DMS 273 (cell line): ENCODE measurements around the gene INF2.
A peak's percentile ranks its signal among the peaks of the same experiment; 100 is the strongest.

Experiments
- DNase-seq: peaks from one replicate; lab custom pipeline; 2025; ENCODE audit not compliant: unreplicated experiment; lab: John Stamatoyannopoulos, UW

Gene INF2

DNA sequence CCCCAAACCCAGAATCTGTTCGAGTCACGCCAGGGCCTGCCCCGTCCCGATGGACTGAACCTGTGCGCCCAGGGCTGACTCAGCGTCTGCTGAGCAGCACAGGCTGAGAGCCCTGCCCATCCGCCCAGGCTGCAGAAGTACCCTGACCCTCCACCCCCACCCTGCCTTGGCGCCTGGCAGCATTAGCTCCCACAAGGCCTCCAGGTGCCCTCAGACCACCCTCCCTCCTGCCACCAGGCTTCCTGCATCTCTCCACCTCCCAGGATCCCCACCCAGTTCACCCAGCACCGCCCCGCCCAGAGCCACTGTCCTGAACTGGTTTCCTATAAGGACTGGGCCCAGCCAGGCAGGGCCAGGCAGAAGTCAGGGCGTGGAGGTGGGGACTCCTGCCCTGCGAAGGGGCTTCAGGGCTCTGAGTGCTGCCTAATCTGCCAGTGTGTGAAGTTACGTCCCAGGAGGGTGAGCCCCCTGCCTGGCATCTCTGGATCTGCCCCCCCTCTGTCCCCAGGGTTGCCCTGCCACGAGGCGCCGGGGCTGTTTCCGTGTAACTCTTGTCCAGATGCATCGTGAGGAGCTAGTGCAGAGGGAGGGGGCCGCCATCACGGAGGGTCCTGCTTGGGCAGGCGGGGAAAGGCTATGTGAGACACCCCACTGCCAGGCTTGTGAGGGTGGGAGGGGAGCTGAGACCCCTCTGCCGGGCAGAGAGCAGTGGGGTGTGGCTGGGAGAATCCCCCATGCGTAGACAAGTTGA, 43.7 kb downstream of the INF2 start:
- no peak for DNase-seq

DNA sequence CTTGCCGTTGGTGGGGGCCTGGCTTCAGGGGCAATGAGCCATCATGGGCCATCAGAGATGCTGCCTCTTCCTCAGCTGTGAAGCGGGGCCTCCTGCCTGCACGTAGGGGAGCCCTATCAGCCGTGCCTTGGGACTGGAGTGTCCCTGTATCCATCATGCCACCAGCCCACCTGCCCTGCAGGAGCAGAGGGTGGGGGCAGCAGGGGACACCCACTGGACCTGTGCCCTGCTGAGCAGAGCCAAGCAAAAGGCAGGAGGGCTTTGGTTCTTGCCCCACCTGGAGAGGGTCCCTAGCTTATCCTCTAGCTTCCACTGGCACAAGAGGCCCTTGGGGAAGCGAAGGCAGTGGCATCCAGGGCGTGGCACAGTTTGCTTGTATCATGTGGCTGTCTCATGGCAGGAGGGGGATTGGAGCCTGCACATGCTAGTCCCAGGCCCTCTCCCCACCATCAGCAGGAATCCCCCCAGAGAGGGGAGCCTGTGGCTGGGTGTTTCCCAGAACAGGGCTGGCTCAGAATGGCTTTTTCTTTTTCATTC, 44.7 kb downstream of the INF2 start:
- no peak for DNase-seq

DNA sequence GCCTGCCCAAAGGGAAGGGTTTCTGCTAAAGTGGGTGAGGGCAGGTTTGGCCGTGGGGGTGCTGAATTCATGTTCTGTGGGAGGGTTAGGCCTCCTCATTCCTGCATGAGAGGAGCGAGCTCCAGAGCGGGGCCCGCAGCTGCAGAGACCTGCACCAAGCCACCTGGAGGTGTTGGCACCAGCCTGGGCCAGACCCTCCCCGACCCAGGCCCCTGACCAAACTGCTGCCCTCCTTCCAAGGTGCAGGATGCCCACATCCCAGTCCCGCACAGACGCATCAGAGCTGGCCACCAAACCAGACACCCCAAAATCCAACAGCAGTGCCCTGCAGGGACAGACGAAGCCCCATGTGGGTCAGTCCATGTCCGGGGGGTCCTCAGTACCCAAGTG, 45.2 kb downstream of the INF2 start:
- no peak for DNase-seq

DNA sequence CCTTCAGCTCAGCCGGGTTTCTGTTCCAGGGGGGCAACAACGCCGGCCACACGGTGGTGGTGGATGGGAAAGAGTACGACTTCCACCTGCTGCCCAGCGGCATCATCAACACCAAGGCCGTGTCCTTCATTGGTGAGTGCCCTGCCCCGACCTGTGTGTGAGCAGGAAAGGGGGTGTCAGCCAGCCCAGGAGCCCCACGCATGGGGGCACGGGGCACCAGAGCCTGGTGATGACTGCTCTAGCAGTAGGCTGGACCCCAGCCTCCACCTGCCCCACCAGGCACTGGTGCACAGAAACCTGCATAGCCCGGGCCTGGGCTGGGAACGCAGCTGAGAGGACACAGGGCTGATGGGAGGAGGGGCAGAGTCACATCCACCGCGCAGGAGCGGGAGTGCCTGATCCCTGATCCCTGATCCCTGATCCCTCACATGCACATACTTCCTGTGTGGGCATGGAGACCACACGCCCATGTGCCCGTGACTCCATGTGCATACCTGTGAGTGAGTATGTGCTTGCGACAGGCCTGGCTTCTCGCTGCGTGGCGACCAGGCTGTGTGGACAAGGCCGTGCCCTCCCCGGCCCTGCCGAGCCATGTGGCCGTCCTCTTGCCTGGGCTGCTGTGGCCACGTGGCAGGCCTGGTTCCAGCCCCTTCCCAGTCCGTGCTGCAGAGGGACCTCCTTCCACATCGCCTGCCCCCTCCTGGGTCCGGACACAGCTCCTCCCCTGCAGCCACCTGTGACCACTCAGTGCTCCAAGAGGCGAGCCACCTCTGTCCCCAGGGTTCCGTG, 45.8 kb downstream of the INF2 start:
- DNase-seq = no peak

DNA sequence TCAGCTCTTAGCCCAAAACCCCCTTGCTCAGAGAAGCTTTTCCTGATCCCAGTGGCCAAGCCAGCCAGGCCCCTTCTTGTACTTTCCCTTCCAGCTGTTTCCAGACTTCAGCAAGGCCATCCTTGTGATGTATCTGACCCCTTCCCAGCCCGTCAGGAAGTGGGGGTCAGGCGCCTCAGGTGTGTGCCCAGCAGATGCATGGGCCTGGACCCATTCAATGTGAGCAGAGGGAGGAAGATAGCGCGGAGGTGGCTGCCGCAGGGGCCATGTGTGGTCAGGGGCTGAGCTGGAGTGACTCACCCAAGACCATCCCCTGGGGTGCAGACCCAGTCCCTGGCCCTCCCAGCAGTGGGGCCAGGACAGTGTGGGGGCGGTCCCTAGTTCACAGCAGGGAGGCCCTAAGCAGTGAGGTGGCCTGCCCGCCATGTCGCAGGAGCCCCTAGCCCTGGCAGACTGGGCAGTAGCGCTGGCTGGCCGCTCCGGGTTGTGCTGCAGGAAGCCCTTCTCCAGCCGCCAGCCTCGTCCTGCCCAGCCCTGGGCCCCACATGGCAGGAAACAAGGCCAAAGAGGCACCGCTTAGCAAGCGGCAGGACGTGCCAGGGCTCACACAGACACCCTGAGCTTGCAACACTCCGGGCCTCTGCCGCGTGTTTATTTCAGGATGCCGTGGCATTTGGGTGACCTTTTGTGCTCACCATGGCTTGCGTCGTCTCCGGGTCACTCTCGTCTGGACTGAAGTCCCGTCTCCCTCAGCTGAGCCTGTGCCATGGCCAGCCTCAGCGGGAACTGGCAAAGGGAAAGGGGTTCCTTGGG, 46.6 kb downstream of the INF2 start:
- no peak for DNase-seq

DNA sequence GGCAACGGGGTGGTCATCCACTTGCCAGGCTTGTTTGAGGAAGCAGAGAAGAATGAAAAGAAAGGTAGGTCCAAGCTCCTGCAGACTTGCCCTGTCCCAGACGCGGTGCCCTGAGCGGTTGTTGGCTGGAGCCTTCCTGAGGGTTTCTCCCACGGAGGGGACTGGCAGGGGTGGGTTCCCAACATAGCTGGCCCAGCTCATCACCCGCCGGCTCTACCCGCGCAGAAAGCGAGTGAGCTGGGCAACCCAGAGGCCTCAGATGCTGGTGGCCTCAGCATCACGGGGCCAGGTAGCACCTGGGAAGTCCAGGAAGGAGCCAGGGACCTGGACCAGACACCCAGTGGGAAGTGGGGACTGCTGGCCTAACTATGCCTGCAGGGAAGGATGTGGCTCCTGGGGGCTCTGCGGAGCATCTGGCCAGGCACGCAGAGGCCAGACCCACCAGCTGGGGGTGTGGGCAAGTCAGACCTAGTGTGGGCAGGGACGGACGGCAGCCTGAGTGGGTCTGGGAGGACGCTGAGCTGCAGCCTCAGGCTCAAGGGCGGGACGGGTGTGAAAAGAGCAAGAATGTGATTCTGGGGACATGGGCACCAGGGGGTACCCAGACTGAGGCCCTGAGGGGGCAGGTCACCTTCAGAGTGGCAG, 49.1 kb downstream of the INF2 start:
- DNase-seq = no peak

DNA sequence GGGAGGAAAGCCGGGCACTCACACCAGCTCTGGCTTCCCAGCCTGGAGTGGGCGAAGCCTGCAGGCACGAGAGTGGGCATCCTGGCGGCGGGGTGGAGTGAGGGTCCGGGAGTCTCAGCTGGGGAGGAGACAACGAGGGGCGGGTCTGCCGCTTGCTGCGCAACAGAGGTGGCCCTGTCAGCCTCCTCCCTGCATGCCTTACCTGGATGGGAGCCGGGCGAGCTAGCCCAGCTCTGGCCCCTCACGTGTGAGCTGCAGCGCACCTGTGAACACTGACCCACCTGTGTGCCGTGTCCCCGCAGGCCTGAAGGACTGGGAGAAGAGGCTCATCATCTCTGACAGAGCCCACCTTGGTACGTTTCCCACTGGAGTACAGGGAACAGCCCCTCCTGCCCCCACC, 49.6 kb downstream of the INF2 start:
- no peak for DNase-seq

DNA sequence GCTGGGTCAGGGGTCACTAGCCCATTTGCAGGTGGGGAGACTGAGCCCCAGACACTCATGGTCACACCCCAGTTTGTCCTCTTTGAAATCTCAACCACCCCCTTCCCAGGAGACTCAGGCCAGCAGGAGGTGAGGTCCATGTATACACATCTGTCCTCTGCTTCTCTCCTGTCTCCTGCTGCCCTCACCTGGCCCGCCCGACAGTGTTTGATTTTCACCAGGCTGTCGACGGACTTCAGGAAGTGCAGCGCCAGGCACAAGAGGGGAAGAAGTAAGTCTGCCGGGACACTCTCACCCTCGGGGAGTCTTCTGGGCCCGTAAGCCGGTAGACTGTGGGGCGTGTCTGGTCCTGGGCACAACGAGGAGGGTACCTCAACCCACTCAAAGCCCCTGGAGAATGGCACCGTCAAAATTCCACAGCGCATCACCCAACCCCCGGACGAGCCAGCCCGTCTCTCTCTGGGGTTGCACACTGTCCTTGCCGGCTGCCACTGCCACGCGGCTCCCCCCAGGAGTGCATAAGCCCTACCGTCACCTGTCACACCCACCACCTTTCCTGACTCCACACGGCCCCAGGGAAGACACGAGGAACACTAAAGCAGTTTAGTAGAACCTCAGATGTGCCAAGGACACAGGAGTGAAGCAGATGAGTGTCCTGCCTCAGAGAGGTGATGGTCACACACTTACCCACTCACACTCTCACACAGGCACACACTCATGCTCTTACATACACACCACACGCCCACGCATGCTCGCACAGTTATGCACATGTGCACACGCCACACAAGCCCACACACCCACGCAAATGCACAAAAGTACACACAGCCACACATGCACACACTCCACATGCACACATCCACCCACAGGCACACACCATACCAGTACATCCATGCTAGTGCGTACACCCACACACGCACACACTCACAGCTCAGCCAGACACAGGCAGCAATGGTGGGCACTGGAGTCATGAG, 50.4 kb downstream of the INF2 start:
- DNase-seq = no peak

DNA sequence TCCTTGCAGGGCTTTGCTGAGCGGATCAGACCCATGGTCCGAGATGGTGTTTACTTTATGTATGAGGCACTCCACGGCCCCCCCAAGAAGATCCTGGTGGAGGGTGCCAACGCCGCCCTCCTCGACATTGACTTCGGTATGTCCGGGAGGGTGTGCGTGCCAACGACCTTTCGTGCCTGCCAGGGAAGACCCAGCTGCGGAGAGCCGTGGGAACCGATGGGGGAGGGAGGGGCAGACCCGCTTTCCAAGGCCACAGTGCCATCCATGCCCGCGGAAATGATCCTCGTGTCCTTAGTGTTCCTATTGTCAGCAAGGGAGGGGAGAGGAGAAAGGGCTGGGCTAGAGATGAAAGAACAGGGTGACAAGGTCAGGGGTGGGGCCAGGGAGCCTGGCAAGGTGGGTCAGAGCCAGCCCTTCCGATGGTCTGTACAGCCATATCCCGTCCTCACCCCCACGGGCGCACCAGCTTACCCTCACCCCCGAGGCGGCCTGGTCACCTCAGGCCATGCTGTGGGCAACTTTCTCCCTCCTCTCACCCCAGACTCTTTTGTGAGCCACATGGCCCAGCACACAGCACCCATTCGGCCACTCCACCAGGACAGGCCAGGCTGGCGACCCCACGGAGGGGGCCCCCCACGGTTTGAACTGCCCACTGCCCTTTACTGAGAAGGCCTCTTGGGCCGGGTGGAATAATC, 51.8 kb downstream of the INF2 start:
- no peak for DNase-seq

DNA sequence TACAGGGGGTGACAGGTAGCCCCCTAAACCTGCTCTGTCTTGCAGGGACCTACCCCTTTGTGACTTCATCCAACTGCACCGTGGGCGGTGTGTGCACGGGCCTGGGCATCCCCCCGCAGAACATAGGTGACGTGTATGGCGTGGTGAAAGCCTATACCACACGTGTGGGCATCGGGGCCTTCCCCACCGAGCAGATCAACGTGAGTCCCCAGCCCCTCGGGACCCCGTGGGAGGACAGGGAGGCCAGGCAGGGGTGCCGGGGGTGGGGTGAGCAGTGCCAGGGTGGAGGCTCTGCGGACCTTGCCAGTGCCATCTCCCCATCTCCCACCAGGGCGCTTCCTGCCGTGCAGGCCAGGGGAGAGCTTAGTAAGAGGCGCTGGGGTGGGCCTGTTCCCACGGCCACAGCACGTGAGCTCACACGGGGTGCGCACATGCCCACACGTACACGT, 52.4 kb downstream of the INF2 start:
- no peak for DNase-seq

DNA sequence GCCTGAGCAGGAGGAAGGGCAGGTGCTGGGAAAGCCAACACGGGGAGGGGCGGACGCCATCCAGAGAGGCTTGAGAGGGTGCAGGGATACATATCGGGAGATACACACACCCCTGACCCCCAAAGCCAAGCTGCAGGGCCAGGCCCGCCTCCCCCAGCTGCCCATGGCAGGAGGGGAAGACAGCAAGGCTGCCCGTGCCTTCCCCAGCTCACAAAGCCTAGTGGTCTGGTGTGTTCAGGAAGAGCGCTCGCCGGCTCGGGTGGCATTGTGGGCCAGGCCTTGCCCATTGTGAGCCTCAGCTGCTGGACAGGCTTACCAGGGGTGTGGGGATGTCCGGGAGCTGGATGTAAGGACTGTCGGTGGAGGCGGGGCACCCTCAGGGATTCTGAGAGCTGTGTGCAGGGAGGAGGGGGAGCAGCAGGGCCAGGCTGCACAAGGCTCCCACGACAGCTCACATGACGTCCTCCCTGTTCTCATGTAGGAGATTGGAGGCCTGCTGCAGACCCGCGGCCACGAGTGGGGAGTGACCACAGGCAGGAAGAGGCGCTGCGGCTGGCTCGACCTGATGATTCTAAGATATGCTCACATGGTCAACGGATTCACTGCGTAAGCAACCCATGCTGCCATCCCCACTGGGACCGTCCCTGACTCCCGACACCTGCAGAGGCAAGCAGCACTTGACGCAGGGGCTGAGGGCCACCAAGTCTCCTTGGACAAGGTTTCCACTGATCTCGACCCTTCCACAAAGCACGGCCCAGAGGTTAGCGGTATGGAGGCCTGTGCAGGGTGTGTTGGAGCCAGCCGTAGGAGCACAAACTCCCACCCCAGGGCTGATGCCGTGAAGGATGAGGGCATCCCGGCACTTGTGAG, 53.4 kb downstream of the INF2 start:
- no peak for DNase-seq

DNA sequence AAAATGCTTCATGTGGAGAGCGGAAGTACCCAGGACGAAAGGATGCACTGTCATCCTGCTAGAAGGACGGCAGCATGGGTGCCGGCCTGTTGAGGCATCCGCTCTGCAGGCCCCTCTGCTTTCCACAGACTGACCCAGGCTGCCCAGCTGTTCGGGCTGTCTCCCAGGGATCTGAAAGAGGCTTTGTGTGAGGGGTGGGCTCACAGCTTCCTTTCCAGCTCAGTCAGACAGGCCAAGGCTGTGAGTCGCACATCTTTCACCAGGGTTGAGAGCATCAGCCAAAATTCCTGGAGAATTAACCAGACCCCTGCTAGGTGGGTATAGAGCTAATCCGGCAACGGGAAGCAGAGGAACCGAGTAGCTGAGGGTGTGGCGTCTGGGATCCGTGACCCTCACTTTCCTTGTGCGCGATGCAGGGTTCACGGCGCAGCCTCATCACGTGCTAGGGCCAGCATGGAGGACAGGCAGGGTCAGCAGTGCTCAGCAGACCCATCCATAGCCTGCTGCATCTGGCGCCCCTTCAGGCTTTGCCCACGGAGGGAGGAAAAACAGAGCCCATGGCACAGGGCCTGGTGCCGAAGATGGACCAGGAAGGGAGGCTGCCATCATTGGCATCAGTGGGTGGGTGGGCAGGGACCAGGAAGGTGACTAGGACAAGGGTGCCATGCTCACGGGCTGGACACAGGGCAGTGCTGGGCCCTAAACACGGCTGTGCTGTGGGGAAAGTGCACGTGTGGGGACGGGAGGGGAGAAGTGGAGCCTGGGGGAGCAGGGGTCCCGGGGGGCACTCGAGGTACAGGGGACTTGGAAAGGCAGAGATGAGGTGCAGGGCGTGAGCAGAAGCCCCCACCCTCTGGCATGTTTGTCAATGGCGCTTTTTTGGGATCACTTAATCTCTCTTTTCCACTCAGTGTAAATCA, 54.3 kb downstream of the INF2 start:
- no peak for DNase-seq

DNA sequence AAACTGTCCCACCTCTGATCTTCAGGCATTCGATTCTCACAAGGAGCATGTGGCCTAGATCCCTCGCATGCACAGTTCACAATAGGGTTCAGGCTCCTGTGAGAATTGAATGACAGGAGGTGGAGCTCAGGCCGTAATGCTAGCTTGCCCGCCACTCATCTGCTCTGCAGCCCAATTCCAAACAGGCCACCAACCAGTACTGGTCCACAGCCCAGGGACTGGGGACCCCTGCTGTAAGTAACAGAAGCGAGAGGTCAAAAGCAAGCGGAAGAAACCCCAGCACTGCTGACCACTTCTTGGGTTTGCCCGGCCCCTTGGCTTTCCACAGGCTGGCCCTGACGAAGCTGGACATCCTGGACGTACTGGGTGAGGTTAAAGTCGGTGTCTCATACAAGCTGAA, 55.1 kb downstream of the INF2 start:
- DNase-seq = no peak

DNA sequence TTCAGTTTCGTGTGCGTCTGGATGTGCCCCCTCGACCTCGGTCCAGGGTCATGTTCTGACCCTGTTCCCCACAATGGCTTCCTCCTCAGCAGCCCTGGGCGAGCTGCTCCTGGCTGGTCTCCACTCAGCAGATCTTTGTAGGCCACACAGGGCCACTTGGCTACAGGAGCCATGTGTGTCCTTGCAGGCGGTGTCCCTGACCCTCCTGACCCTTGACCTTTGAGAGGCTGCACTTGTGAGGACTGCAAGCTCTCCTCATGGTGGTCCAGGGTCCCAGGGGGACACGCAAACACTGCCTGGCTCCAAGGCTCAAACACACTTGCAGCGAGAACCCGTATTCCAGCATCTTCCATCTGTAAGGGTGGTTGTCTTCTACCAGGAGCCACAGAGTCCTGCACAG, 56.0 kb downstream of the INF2 start:
- no peak for DNase-seq

DNA sequence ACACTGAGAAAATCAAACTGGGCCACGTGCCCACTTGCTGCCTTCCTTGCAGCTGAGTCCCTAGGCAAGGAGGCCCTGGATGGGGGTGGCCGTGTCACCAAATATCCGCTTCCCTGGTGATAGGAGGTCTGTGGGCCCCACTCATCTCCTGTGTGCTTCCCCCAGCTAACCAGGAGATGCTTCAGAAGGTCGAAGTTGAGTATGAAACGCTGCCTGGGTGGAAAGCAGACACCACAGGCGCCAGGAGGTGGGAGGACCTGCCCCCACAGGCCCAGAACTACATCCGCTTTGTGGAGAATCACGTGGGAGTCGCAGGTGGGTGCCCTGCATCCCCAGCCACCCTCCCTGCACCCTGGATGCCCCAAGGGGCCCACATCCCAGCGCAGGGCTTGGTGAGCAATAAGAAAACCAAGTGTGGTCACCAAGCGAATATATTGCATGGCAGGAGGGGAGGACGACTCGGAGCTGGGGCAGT, 56.7 kb downstream of the INF2 start:
- no peak for DNase-seq

DNA sequence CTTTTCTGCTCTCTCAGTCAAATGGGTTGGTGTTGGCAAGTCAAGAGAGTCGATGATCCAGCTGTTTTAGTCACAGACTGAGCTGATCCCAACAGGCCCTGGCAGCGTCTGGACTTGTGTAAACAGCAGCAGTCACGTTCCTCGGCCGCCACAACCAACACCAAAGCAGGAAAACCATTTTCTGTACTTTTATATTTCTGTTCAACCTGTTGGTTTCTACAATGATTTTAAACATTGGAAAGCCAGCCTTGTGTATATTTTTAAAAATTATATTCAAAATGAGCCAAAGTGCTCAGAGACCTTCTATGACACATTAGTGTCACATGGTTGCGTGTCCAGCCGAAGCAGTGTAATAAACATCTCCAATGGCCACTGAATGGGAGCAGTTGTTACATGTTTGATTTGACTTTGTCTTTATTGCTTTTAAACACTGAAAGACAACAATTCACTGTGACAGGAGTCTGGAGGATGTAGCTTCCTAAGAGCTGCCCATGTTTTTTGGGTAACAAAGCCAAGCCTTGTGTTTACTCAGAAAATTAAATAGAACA, 57.6 kb downstream of the INF2 start:
- peak; percentile 64 for DNase-seq

DNA sequence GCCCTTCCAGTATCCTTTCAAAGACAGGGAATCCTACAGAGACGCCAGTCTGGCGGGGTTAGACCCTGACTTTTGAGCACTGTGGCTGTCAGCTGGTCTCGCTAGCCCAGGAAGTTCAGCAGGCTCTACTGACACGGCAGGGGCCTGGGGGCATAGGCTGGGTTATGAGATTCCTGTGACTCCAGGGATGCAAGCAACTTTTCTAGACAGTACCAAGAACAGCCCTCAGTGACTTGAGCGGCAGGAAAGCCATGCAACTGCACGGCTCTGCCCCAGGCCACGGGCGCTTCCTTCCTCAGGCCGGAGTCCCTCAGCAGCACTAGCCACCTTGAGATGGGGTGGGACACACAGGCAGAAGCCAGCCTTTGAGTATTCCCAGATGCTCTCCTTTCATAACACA, 58.5 kb downstream of the INF2 start:
- no peak for DNase-seq
